HCT116 (cell line): Measurements from ENCODE around the gene RAB31. TPM values are rescaled to one million over a fixed set of nuclear protein-coding genes. Genes with fewer than 3 reads are reported as not detected.

ENCODE experiments used
- ATAC-seq: fragments of 200-7000 bp; cut with Tn5 transposase; 2 replicates; pipeline ENCODE4 v1.9.1; 2020; ENCODE audit warnings: mild to moderate bottlenecking, moderate library complexity
- BruUV-seq: library from RNA; stranded (reverse); fragments of 400-500 nt; replicated peaks from 2 replicates; lab custom pipeline; 2021; lab: Mats Ljungman, UMichigan
- CTCF ChIA-PET: fragments of 300-600 bp; sonication (Branson Sonifier 250); formaldehyde crosslinking; loops from one replicate; lab custom pipeline; 2021; ENCODE audit warnings: antibody characterized with exemption; lab: Charles Lee
- POLR2A ChIA-PET: fragments of 300-600, 350-600 bp; sonication (Branson Sonifier 250); formaldehyde crosslinking; loops from one replicate; lab custom pipeline; 2021; ENCODE audit warnings: antibody characterized with exemption; lab: Charles Lee
- RAD21 ChIA-PET, 2 experiments: fragments of 300-600 bp; sonication (Branson Sonifier 250); formaldehyde crosslinking; loops; one replicate each; lab custom pipeline; 2023; ENCODE audit warnings: low total read pairs in 2 of 2; ENCODE audit not compliant: uncharacterized antibody in 2 of 2, unreplicated experiment in 2 of 2, low non-redundant PET in 1 of 2; lab: Charles Lee
- DNase-seq: peaks from one replicate; pipeline ENCODE4 v3.0.0-alpha.2; 2010; ENCODE audit warnings: low read depth, low spot score
- H2AFZ ChIP-seq: fragments of 200-600 bp; shearing (Covaris generic), sonication (generic); 2 replicates; pipeline ENCODE4 v1.6.1; 2017; ENCODE audit warnings: low read depth, mixed run types, mixed read lengths, antibody characterized with exemption, low read length; ENCODE audit not compliant: poor library complexity, severe bottlenecking
- H3K27ac ChIP-seq: 2 replicates; pipeline ENCODE4 v1.5.1; 2012; ENCODE audit warnings: low read depth, low read length
- H3K27me3 ChIP-seq: fragments of 200-600 bp; sonication (generic); 2 replicates; pipeline ENCODE4 v1.6.1; 2016; ENCODE audit warnings: mixed run types, low read length, mixed read lengths; ENCODE audit not compliant: insufficient read depth
- H3K36me3 ChIP-seq, 2 experiments: fragments of 200-500 bp in 1 of 2; fragments of 200-600 bp in 1 of 2; sonication (Bioruptor generic) in 1 of 2; sonication (generic) in 1 of 2; 2 replicates each; pipeline versions ENCODE4 v1.5.1 to v1.6.1; 2014 to 2016; ENCODE audit warnings: low read length in 2 of 2, inconsistent platforms in 1 of 2, mixed read lengths in 1 of 2, mixed run types in 1 of 2; ENCODE audit not compliant: insufficient read depth in 2 of 2, control insufficient read depth in 1 of 2
- H3K4me1 ChIP-seq, 2 experiments: fragments of 200-600 bp in 1 of 2; sonication (generic) in 1 of 2; 2 replicates each; pipeline versions ENCODE4 v1.5.1 to v1.6.1; 2012 to 2017; ENCODE audit warnings: low read length in 2 of 2, inconsistent platforms in 1 of 2, mild to moderate bottlenecking in 1 of 2, mixed read lengths in 1 of 2, mixed run types in 1 of 2, moderate library complexity in 1 of 2; ENCODE audit not compliant: insufficient read depth in 2 of 2, control insufficient read depth in 1 of 2
- H3K4me2 ChIP-seq: fragments of 200-600 bp; sonication (generic); 2 replicates; pipeline ENCODE4 v1.6.1; 2017; ENCODE audit warnings: mixed run types, low read length, mixed read lengths
- H3K4me3 ChIP-seq, 2 experiments: fragments of 200-600 bp in 1 of 2; sonication (generic) in 1 of 2; replicated peaks in 1 of 2; 2 replicates each; pipeline ENCODE4 v1.5.1; 2011 to 2016; ENCODE audit warnings: low read length in 2 of 2, control low read depth in 1 of 2, low read depth in 1 of 2, mild to moderate bottlenecking in 1 of 2, mixed read lengths in 1 of 2, mixed run types in 1 of 2
- H3K79me2 ChIP-seq: fragments of 200-600 bp; sonication (generic); 2 replicates; pipeline ENCODE4 v1.6.1; 2017; ENCODE audit warnings: mild to moderate bottlenecking, mixed run types, low read length, moderate library complexity, mixed read lengths; ENCODE audit not compliant: insufficient read depth
- H3K9ac ChIP-seq: fragments of 200-600 bp; sonication (generic); 2 replicates; pipeline ENCODE4 v1.6.1; 2016; ENCODE audit warnings: low read length, mixed read lengths
- H3K9me2 ChIP-seq: fragments of 200-600 bp; sonication (generic), shearing (Covaris generic); 2 replicates; pipeline ENCODE4 v1.6.1; 2017; ENCODE audit warnings: mixed run types, mild to moderate bottlenecking, moderate library complexity; ENCODE audit not compliant: insufficient read depth
- H3K9me3 ChIP-seq, 2 experiments: fragments of 200-500 bp in 1 of 2; fragments of 200-600 bp in 1 of 2; sonication (Bioruptor generic) in 1 of 2; sonication (generic) in 1 of 2; 2 replicates each; pipeline ENCODE4 v1.6.1; 2014 to 2017; ENCODE audit warnings: low read length in 2 of 2, mixed read lengths in 2 of 2, inconsistent platforms in 1 of 2, low read depth in 1 of 2, mild to moderate bottlenecking in 1 of 2, mixed run types in 1 of 2, moderate library complexity in 1 of 2; ENCODE audit not compliant: control insufficient read depth in 1 of 2, insufficient read depth in 1 of 2
- H4K20me1 ChIP-seq: fragments of 200-600 bp; sonication (generic), shearing (Covaris generic); 2 replicates; pipeline ENCODE4 v1.6.1; 2017; ENCODE audit warnings: mixed run types, mild to moderate bottlenecking, moderate library complexity; ENCODE audit not compliant: insufficient read depth
- CEBPB ChIP-seq: IDR thresholded peaks from 2 replicates; pipeline ENCODE4 v1.6.1; 2012; ENCODE audit warnings: low read depth
- CTCF ChIP-seq, 3 experiments: fragments of 200-600 bp in 1 of 3; sonication (generic) in 1 of 3; IDR thresholded peaks in 2 of 3; conservative IDR thresholded peaks in 1 of 3; 2 replicates each; pipeline ENCODE4 v1.5.1; 2012 to 2017; ENCODE audit warnings: low read depth in 2 of 3, low read length in 2 of 3, antibody characterized with exemption in 1 of 3, borderline replicate concordance in 1 of 3, control low read depth in 1 of 3, mild to moderate bottlenecking in 1 of 3, mixed read lengths in 1 of 3, mixed run types in 1 of 3, moderate library complexity in 1 of 3; ENCODE audit not compliant: insufficient read depth in 1 of 3
- EGR1 ChIP-seq: IDR thresholded peaks from 2 replicates; pipeline ENCODE4 v1.6.1; 2012; ENCODE audit warnings: low read depth
- ELF1 ChIP-seq: IDR thresholded peaks from 2 replicates; pipeline ENCODE4 v1.6.1; 2012; ENCODE audit warnings: low read depth, borderline replicate concordance
- EZH2phosphoT487 ChIP-seq: fragments of 200-600 bp; IDR thresholded peaks from 2 replicates; pipeline ENCODE4 v1.6.1; 2018; ENCODE audit warnings: antibody characterized with exemption, borderline replicate concordance
- JUND ChIP-seq: IDR thresholded peaks from 2 replicates; pipeline ENCODE4 v1.6.1; 2012
- POLR2A ChIP-seq: IDR thresholded peaks from 2 replicates; pipeline ENCODE4 v1.7.0; 2011; ENCODE audit warnings: borderline replicate concordance; ENCODE audit not compliant: insufficient read depth, insufficient read length; ENCODE audit errors: extremely low read depth
- POLR2AphosphoS5 ChIP-seq: IDR thresholded peaks from 2 replicates; pipeline ENCODE4 v1.6.1; 2011; ENCODE audit warnings: mild to moderate bottlenecking, low read depth, low read length, moderate library complexity
- RAD21 ChIP-seq: IDR thresholded peaks from 2 replicates; pipeline ENCODE4 v1.6.1; 2012; ENCODE audit warnings: low read depth, mild to moderate bottlenecking
- ZFX ChIP-seq: fragments of 450-650 bp; IDR thresholded peaks from 2 replicates; pipeline ENCODE4 v1.6.1; 2017
- intact Hi-C: fragments of 100-400 bp; cut with micrococcal nuclease; formaldehyde crosslinking; loops from 2 replicates; pipeline ENCODE4 v1.10.0; 2022
- total RNA-seq: library from RNA; stranded (reverse); gene quantifications from one replicate; pipeline ENCODE4 v1.2.1, GENCODE V29; 2021; ENCODE audit not compliant: unreplicated experiment

The RAB31 gene
- total RNA-seq, 1 experiment from 2014 or later, result 46.9 TPM

- TF ChIP-seq CTCF (IDR thresholded peaks at IDR 0.05 in 2 of 3, conservative IDR thresholded peaks at IDR 0.05 in 1 of 3; ENCODE audit: borderline replicate concordance in 1 of 3, insufficient read depth in 1 of 3, low read depth in 2 of 3, low read length in 2 of 3), result no peak
- TF ChIP-seq POLR2AphosphoS5, result no peak
- no peak for TF ChIP-seq ZFX
- TF ChIP-seq CEBPB, result no peak
- TF ChIP-seq JUND, result no peak
- TF ChIP-seq EZH2phosphoT487, result no peak
- no peak for TF ChIP-seq ELF1
- TF ChIP-seq POLR2A, result no peak
- TF ChIP-seq RAD21, result no peak
- no peak for TF ChIP-seq EGR1
- H3K27ac ChIP-seq, result no peak overlapping the region
- RAD21 ChIA-PET, result no interaction called here
- H3K4me2 ChIP-seq, result no peak overlapping the region
- no peak overlapping the region for H3K9ac ChIP-seq
- H4K20me1 ChIP-seq, result no peaks in the 10 kb centered on the region
- no peak overlapping the region for H3K4me3 ChIP-seq
- H3K9me3 ChIP-seq, result no peaks in the 10 kb centered on the region
- no peaks in the 10 kb centered on the region for H3K36me3 ChIP-seq
- CTCF ChIA-PET, result no interaction called here
- intact Hi-C loops, result no loop called here
- POLR2A ChIA-PET, result interaction anchor here (1.7 kb wide), 1 partner anchor 8 kb away, joined by 7 read pairs; the partner anchor contains the start of gene VAPA
- ATAC-seq (no peak), DNase-seq (no peak)
- H2AFZ ChIP-seq, result no peak overlapping the region
- no peaks in the 10 kb centered on the region for H3K27me3 ChIP-seq
- H3K79me2 ChIP-seq, result no peaks in the 10 kb centered on the region
- BruUV-seq, result no TSS peak
- H3K4me1 ChIP-seq, result peaks cover 13 to 26% of the 10 kb centered on the region in 2 experiments; a peak in 3 of 4 replicates
- H3K9me2 ChIP-seq, result no peaks in the 10 kb centered on the region
Observed at GRCh38 chr18:9905401-9905922, 197.4 kb downstream of the RAB31 start.
